SKM-1 treated with dmso at 0.1 percent for 144 hours (cell line): ENCODE results near the gene CRACDL.
"Not testable (repeated sequence)": the region's sequence is repeated elsewhere in the genome, so short reads cannot be mapped to it uniquely, and the experiment has no call there.

Experiments
- DNase-seq: peaks from one replicate; lab custom pipeline; 2025; ENCODE audit not compliant: unreplicated experiment; lab: John Stamatoyannopoulos, UW

CRACDL gene

GRCh38 chr2:98886066-98886554 is 49.9 kb downstream of the CRACDL start:
- no peak for DNase-seq

- DNase-seq = no peak
These were observed 51.4 kb downstream of the CRACDL start for GRCh38 chr2:98884658-98885057.

GRCh38 chr2:98883780-98884211 is 52.2 kb downstream of the CRACDL start:
- no peak for DNase-seq

- no peak for DNase-seq
These were observed 52.9 kb downstream of the CRACDL start for GRCh38 chr2:98882971-98883779.

- DNase-seq = no peak
These were observed 53.7 kb downstream of the CRACDL start for GRCh38 chr2:98882368-98882767.

- DNase-seq = no peak
These were observed 54.8 kb downstream of the CRACDL start for GRCh38 chr2:98881153-98881650.

- DNase-seq = no peak
These were observed 55.5 kb downstream of the CRACDL start for GRCh38 chr2:98880266-98881152.

GRCh38 chr2:98877658-98878057 is 58.4 kb downstream of the CRACDL start:
- DNase-seq = not testable (repeated sequence)

GRCh38 chr2:98876741-98877140 is 59.3 kb downstream of the CRACDL start:
- DNase-seq = no peak

GRCh38 chr2:98875746-98876145 is 60.3 kb downstream of the CRACDL start:
- no peak for DNase-seq

- DNase-seq = no peak
These were observed 60.8 kb downstream of the CRACDL start for GRCh38 chr2:98875081-98875728.

- no peak for DNase-seq
These were observed 61.8 kb downstream of the CRACDL start for GRCh38 chr2:98874186-98874689.

GRCh38 chr2:98872526-98872925 is 63.5 kb downstream of the CRACDL start:
- no peak for DNase-seq

GRCh38 chr2:98871506-98871905 is 64.5 kb downstream of the CRACDL start:
- DNase-seq = no peak

- no peak for DNase-seq
These were observed 65.4 kb downstream of the CRACDL start for GRCh38 chr2:98870516-98871158.

- no peak for DNase-seq
These were observed 66.2 kb downstream of the CRACDL start for GRCh38 chr2:98869870-98870269.

GRCh38 chr2:98869272-98869641 is 66.8 kb downstream of the CRACDL start:
- no peak for DNase-seq

- DNase-seq = no peak
These were observed 67.3 kb downstream of the CRACDL start for GRCh38 chr2:98868548-98869271.

- DNase-seq = no peak
These were observed 68.3 kb downstream of the CRACDL start for GRCh38 chr2:98867539-98868309.
